ENCODE data around the gene MICOS13.
"Not testable (repeated sequence)": the region's sequence is repeated elsewhere in the genome, so short reads cannot be mapped to it uniquely, and the experiment has no call there.

MICOS13 gene

GRCh38 chr19:5680437-5681368, at the start of gene MICOS13, which contains the start of gene HSD11B1L:
Gene MICOS13 (minus strand): TSS chr19:5680516. CDS start chr19:5680486, 30 bp downstream.
Gene HSD11B1L (plus strand): TSS chr19:5681027. CDS start chr19:5684833, 3,806 bp downstream.
- peak; percentile 99 for DNase-seq

- no peak for DNase-seq
These were observed 47.2 kb upstream of the MICOS13 start for GRCh38 chr19:5727453-5728050.

GRCh38 chr19:5719961-5720790, 39.9 kb upstream of the MICOS13 start, which contains the start of the genes CATSPERD and LONP1:
Gene CATSPERD (plus strand): TSS chr19:5720637. CDS start chr19:5720738, 101 bp downstream.
Gene LONP1 (minus strand): TSS chr19:5720146. CDS start chr19:5720132, 14 bp downstream.
- DNase-seq, result peak; percentile 98 to 99

GRCh38 chr19:5719274-5719960, 39.1 kb upstream of the MICOS13 start:
- DNase-seq, result peak in 1 of 2 donors; percentile 27

- DNase-seq, result no peak
These were observed 38.4 kb upstream of the MICOS13 start for GRCh38 chr19:5718579-5719273.

GRCh38 chr19:5718037-5718578, 37.8 kb upstream of the MICOS13 start:
- DNase-seq, result no peak

GRCh38 chr19:5717215-5717935, 37.1 kb upstream of the MICOS13 start:
- no peak for DNase-seq

GRCh38 chr19:5714816-5715215, 34.5 kb upstream of the MICOS13 start:
- no peak for DNase-seq

- DNase-seq, result no peak
These were observed 32.9 kb upstream of the MICOS13 start for GRCh38 chr19:5713228-5713627.

- no peak for DNase-seq
These were observed 31.4 kb upstream of the MICOS13 start for GRCh38 chr19:5711713-5712161.

GRCh38 chr19:5711025-5711424, 30.7 kb upstream of the MICOS13 start:
- DNase-seq, result no peak

GRCh38 chr19:5707576-5708575, 27.6 kb upstream of the MICOS13 start:
- DNase-seq, result no peak

- no peak for DNase-seq
These were observed 26.7 kb upstream of the MICOS13 start for GRCh38 chr19:5706876-5707573.

GRCh38 chr19:5705552-5705951, 25.2 kb upstream of the MICOS13 start:
- DNase-seq, result no peak

GRCh38 chr19:5703819-5704818, 23.8 kb upstream of the MICOS13 start:
- no peak for DNase-seq

- DNase-seq, result not testable (repeated sequence)
These were observed 21.7 kb upstream of the MICOS13 start for GRCh38 chr19:5702053-5702410.

GRCh38 chr19:5700455-5701092, 20.3 kb upstream of the MICOS13 start:
- no peak for DNase-seq
